ENCODE measurements around the gene CYP2C18.

DNA sequence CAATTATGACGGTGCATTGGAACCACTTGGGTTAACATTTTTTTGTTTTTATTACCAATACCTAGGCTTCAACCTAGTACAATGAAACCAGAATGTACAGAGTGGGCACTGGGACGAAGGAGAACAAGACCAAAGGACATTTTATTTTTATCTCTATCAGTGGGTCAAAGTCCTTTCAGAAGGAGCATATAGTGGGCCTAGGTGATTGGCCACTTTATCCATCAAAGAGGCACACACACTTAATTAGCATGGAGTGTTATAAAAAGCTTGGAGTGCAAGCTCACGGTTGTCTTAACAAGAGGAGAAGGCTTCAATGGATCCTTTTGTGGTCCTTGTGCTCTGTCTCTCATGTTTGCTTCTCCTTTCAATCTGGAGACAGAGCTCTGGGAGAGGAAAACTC, 78.9 kb downstream of the CYP2C18 start, which contains the start of gene CYP2C19:
- TF ChIP-seq, protein P1, sequence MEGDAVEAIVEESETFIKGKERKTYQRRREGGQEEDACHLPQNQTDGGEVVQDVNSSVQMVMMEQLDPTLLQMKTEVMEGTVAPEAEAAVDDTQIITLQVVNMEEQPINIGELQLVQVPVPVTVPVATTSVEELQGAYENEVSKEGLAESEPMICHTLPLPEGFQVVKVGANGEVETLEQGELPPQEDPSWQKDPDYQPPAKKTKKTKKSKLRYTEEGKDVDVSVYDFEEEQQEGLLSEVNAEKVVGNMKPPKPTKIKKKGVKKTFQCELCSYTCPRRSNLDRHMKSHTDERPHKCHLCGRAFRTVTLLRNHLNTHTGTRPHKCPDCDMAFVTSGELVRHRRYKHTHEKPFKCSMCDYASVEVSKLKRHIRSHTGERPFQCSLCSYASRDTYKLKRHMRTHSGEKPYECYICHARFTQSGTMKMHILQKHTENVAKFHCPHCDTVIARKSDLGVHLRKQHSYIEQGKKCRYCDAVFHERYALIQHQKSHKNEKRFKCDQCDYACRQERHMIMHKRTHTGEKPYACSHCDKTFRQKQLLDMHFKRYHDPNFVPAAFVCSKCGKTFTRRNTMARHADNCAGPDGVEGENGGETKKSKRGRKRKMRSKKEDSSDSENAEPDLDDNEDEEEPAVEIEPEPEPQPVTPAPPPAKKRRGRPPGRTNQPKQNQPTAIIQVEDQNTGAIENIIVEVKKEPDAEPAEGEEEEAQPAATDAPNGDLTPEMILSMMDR (IDR thresholded peaks at IDR 0.05) = no peak
- no peak for TF ChIP-seq POLR2A (IDR thresholded peaks at IDR 0.05)
